ENCODE data around the gene RYR3.

DNA sequence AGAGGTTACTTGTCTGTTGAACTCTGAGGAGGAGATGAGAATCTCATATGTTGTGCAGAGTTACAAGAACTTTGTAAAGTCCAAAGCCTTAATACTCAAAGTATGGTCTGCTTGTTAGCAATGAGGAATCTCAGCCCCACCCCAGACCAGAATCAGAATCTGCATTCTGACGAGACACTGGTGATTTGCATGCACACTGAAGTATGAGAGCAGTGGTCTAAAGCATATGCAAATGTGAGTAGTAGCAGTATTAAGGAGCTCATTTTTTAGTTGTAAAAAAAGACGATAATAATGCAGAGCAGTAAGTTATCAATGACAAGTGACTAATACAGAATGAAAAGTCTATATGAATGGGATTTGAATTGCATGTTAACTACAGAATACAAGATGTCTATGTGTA, 327.7 kb downstream of the RYR3 start:
- TF ChIP-seq, protein P1, sequence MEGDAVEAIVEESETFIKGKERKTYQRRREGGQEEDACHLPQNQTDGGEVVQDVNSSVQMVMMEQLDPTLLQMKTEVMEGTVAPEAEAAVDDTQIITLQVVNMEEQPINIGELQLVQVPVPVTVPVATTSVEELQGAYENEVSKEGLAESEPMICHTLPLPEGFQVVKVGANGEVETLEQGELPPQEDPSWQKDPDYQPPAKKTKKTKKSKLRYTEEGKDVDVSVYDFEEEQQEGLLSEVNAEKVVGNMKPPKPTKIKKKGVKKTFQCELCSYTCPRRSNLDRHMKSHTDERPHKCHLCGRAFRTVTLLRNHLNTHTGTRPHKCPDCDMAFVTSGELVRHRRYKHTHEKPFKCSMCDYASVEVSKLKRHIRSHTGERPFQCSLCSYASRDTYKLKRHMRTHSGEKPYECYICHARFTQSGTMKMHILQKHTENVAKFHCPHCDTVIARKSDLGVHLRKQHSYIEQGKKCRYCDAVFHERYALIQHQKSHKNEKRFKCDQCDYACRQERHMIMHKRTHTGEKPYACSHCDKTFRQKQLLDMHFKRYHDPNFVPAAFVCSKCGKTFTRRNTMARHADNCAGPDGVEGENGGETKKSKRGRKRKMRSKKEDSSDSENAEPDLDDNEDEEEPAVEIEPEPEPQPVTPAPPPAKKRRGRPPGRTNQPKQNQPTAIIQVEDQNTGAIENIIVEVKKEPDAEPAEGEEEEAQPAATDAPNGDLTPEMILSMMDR (tag by site-specific recombination; IDR thresholded peaks at IDR 0.05), result no peak
- TF ChIP-seq ZNF214 (tag by site-specific recombination; IDR thresholded peaks at IDR 0.05; ENCODE audit: borderline replicate concordance) (no peak), ZNF184 (tag by site-specific recombination; IDR thresholded peaks at IDR 0.05) (no peak), MEIS1 (CRISPR knock-in tag; IDR thresholded peaks at IDR 0.05; ENCODE audit: borderline replicate concordance) (no peak), ZNF311 (tag by site-specific recombination; IDR thresholded peaks at IDR 0.05; ENCODE audit: borderline replicate concordance) (no peak), ZNF155 (tag by site-specific recombination; IDR thresholded peaks at IDR 0.05) (no peak), ZNF404 (tag by site-specific recombination; IDR thresholded peaks at IDR 0.05) (no peak), ZNF138 (tag by site-specific recombination; IDR thresholded peaks at IDR 0.05; ENCODE audit: borderline replicate concordance) (no peak)
- TF ChIP-seq, protein P2, sequence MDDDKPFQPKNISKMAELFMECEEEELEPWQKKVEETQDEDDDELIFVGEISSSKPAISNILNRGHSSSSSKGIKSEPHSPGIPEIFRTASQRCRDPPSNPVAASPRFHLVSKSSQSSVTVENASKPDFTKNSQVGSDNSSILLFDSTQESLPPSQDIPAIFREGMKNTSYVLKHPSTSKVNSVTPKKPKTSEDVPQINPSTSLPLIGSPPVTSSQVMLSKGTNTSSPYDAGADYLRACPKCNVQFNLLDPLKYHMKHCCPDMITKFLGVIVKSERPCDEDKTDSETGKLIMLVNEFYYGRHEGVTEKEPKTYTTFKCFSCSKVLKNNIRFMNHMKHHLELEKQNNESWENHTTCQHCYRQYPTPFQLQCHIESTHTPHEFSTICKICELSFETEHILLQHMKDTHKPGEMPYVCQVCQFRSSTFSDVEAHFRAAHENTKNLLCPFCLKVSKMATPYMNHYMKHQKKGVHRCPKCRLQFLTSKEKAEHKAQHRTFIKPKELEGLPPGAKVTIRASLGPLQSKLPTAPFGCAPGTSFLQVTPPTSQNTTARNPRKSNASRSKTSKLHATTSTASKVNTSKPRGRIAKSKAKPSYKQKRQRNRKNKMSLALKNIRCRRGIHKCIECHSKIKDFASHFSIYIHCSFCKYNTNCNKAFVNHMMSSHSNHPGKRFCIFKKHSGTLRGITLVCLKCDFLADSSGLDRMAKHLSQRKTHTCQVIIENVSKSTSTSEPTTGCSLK (tag by site-specific recombination; IDR thresholded peaks at IDR 0.05), result no peak
- TF ChIP-seq, protein P3, sequence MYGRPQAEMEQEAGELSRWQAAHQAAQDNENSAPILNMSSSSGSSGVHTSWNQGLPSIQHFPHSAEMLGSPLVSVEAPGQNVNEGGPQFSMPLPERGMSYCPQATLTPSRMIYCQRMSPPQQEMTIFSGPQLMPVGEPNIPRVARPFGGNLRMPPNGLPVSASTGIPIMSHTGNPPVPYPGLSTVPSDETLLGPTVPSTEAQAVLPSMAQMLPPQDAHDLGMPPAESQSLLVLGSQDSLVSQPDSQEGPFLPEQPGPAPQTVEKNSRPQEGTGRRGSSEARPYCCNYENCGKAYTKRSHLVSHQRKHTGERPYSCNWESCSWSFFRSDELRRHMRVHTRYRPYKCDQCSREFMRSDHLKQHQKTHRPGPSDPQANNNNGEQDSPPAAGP (tag by site-specific recombination; IDR thresholded peaks at IDR 0.05), result no peak

All from HEK293 (cell line).